GM18517 (cell line): ENCODE data around the gene USP17L25.
"Not testable (repeated sequence)": the region's sequence is repeated elsewhere in the genome, so short reads cannot be mapped to it uniquely, and the experiment has no call there.

Experiments used
- ATAC-seq: cut with Tn5 transposase; IDR thresholded peaks from one replicate; pipeline ENCODE4 v1.9.1; 2021; ENCODE audit warnings: mild to moderate bottlenecking, moderate library complexity; ENCODE audit not compliant: unreplicated experiment

The USP17L25 gene, protein sequence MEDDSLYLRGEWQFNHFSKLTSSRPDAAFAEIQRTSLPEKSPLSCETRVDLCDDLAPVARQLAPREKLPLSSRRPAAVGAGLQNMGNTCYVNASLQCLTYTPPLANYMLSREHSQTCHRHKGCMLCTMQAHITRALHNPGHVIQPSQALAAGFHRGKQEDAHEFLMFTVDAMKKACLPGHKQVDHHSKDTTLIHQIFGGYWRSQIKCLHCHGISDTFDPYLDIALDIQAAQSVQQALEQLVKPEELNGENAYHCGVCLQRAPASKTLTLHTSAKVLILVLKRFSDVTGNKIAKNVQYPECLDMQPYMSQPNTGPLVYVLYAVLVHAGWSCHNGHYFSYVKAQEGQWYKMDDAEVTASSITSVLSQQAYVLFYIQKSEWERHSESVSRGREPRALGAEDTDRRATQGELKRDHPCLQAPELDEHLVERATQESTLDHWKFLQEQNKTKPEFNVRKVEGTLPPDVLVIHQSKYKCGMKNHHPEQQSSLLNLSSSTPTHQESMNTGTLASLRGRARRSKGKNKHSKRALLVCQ

DNA sequence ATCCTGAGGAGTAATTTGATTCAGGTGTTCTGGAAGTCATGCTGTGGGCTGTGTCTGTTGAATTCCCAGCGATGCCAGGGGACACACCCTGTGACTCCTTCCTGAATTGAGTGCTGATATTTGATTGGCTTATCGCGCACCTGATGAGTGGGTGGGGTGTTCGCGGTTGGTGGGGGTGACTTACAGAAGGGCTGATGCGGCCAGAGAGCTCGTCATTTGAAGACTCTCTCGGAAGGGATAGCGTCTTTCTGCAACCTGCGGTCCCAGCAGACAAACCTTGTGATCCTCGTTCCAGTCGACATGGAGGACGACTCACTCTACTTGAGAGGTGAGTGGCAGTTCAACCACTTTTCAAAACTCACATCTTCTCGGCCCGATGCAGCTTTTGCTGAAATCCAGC, at the start of gene USP17L25:
USP17L25 (plus strand) TSS at position 301 of the 400 bp plus-strand sequence; CDS start at position 301, 0 bp downstream.
- ATAC-seq, result not testable (repeated sequence)

DNA sequence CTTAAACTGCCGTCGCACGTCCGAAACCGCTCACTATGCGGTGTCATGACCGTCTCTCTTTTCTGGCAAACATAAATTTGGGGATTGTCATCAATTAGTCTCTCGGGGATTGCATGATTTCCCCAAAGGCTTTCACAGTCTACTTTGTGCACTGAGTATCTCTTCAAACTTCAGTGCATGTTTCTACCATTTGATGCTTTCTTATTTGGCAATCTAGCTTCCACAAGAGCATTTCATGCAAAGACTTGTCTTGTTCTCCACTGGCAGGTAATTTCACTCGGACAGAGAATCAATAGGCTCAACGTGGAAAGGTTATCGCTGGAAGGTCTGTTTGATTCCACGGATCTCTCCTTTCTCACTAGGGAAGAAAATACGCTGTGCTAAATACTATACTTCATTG, 5.5 kb upstream of the USP17L25 start:
- ATAC-seq, result not testable (repeated sequence)

DNA sequence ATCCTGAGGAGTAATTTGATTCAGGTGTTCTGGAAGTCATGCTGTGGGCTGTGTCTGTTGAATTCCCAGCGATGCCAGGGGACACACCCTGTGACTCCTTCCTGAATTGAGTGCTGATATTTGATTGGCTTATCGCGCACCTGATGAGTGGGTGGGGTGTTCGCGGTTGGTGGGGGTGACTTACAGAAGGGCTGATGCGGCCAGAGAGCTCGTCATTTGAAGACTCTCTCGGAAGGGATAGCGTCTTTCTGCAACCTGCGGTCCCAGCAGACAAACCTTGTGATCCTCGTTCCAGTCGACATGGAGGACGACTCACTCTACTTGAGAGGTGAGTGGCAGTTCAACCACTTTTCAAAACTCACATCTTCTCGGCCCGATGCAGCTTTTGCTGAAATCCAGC, 4.8 kb upstream of the USP17L25 start, which contains the start of gene USP17L24:
USP17L24 (plus strand) TSS at position 301 of the 400 bp plus-strand sequence; CDS start at position 301, 0 bp downstream.
- ATAC-seq, result not testable (repeated sequence)

DNA sequence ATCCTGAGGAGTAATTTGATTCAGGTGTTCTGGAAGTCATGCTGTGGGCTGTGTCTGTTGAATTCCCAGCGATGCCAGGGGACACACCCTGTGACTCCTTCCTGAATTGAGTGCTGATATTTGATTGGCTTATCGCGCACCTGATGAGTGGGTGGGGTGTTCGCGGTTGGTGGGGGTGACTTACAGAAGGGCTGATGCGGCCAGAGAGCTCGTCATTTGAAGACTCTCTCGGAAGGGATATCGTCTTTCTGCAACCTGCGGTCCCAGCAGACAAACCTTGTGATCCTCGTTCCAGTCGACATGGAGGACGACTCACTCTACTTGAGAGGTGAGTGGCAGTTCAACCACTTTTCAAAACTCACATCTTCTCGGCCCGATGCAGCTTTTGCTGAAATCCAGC, 4.6 kb downstream of the USP17L25 start, which contains the start of gene USP17L26:
USP17L26 (plus strand) TSS at position 301 of the 400 bp plus-strand sequence; CDS start at position 301, 0 bp downstream.
- not testable (repeated sequence) for ATAC-seq

DNA sequence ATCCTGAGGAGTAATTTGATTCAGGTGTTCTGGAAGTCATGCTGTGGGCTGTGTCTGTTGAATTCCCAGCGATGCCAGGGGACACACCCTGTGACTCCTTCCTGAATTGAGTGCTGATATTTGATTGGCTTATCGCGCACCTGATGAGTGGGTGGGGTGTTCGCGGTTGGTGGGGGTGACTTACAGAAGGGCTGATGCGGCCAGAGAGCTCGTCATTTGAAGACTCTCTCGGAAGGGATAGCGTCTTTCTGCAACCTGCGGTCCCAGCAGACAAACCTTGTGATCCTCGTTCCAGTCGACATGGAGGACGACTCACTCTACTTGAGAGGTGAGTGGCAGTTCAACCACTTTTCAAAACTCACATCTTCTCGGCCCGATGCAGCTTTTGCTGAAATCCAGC, 9.4 kb downstream of the USP17L25 start, which contains the start of gene USP17L5:
USP17L5 (plus strand) TSS at position 301 of the 400 bp plus-strand sequence; CDS start at position 301, 0 bp downstream.
- not testable (repeated sequence) for ATAC-seq

DNA sequence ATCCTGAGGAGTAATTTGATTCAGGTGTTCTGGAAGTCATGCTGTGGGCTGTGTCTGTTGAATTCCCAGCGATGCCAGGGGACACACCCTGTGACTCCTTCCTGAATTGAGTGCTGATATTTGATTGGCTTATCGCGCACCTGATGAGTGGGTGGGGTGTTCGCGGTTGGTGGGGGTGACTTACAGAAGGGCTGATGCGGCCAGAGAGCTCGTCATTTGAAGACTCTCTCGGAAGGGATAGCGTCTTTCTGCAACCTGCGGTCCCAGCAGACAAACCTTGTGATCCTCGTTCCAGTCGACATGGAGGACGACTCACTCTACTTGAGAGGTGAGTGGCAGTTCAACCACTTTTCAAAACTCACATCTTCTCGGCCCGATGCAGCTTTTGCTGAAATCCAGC, 14.1 kb downstream of the USP17L25 start, which contains the start of gene USP17L27:
USP17L27 (plus strand) TSS at position 301 of the 400 bp plus-strand sequence; CDS start at position 301, 0 bp downstream.
- ATAC-seq, result not testable (repeated sequence)

DNA sequence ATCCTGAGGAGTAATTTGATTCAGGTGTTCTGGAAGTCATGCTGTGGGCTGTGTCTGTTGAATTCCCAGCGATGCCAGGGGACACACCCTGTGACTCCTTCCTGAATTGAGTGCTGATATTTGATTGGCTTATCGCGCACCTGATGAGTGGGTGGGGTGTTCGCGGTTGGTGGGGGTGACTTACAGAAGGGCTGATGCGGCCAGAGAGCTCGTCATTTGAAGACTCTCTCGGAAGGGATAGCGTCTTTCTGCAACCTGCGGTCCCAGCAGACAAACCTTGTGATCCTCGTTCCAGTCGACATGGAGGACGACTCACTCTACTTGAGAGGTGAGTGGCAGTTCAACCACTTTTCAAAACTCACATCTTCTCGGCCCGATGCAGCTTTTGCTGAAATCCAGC, 18.9 kb downstream of the USP17L25 start, which contains the start of gene USP17L28:
USP17L28 (plus strand) TSS at position 301 of the 400 bp plus-strand sequence; CDS start at position 301, 0 bp downstream.
- ATAC-seq, result not testable (repeated sequence)

DNA sequence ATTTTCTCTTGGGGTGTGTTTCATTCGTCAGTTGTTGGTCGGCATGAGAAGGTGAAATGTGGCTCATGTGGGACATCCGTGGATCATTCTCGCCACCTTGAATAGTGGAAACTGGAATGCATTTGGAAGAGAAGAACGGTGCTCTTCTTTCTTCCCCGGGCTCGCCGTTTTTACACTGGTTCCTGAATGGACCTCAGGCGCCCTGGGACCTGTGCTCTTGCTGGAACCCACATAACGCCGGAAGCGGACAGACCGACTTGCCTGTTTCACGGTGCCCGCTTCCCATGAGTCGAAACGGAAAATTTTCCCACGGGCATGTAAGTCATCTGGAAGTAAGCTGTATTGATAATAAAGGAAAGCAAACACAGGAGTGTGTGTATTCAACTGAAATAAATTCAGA, 21.2 kb downstream of the USP17L25 start:
- not testable (repeated sequence) for ATAC-seq

DNA sequence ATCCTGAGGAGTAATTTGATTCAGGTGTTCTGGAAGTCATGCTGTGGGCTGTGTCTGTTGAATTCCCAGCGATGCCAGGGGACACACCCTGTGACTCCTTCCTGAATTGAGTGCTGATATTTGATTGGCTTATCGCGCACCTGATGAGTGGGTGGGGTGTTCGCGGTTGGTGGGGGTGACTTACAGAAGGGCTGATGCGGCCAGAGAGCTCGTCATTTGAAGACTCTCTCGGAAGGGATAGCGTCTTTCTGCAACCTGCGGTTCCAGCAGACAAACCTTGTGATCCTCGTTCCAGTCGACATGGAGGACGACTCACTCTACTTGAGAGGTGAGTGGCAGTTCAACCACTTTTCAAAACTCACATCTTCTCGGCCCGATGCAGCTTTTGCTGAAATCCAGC, 23.6 kb downstream of the USP17L25 start, which contains the start of gene USP17L29:
USP17L29 (plus strand) TSS at position 301 of the 400 bp plus-strand sequence; CDS start at position 301, 0 bp downstream.
- ATAC-seq, result not testable (repeated sequence)

DNA sequence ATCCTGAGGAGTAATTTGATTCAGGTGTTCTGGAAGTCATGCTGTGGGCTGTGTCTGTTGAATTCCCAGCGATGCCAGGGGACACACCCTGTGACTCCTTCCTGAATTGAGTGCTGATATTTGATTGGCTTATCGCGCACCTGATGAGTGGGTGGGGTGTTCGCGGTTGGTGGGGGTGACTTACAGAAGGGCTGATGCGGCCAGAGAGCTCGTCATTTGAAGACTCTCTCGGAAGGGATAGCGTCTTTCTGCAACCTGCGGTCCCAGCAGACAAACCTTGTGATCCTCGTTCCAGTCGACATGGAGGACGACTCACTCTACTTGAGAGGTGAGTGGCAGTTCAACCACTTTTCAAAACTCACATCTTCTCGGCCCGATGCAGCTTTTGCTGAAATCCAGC, 33.1 kb downstream of the USP17L25 start, which contains the start of gene USP17L30:
USP17L30 (plus strand) TSS at position 301 of the 400 bp plus-strand sequence; CDS start at position 301, 0 bp downstream.
- ATAC-seq, result not testable (repeated sequence)

DNA sequence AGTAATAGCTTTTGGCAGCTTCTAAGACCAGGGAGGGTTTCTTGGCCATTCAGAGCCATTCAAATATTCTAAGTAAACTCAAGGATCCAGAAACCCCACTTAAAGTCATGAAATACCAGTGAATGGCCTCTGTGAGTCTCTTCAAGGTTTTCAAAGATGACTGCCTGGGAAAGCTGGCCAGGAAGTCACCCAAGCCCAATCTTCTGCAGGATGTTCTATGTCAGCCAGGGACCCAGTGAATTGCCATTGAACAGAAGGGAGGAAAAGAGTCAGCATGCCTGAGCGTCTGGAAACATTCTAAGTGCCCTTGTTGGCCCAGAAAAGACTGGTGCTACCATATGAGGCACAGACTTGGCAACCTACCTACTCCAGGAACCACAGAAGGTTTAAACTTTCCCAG, 50.2 kb downstream of the USP17L25 start:
- ATAC-seq, result not testable (repeated sequence)
